A673 (cell line): ENCODE results near the gene SLC66A1.

Source experiments
- CTCF ChIP-seq: fragments of 300-800, 200-600 bp; sonication (generic); conservative IDR thresholded peaks from 2 replicates; pipeline ENCODE4 v1.5.1; 2017; ENCODE audit warnings: low read depth, mild to moderate bottlenecking, antibody characterized with exemption, low read length, moderate library complexity, mixed read lengths
- EZH2 ChIP-seq: fragments of 200-600 bp; sonication (generic); IDR thresholded peaks from 2 replicates; pipeline ENCODE4 v1.6.1; 2017; ENCODE audit warnings: borderline replicate concordance, low read depth, mild to moderate bottlenecking, mixed read lengths, antibody characterized with exemption, low read length; ENCODE audit not compliant: poor library complexity, severe bottlenecking

- TF ChIP-seq EZH2 (no peak), CTCF (no peak)
Measured at GRCh38 chr1:19325368-19325957, 13.3 kb downstream of the SLC66A1 start.
